Activated T-cell treated with anti-CD3 and anti-CD28 coated beads, Interleukin-2, amount 50 U/mL, for 48 hours (primary cell): Measurements from ENCODE around the gene ELK4.

Experiments
- DNase-seq, 2 experiments: peaks; one replicate each; pipeline ENCODE4 v3.0.0-alpha.2; 2020

ELK4 gene

GRCh38 chr1:205631768-205632668 is at the start of gene ELK4:
Gene ELK4 (minus strand): TSS chr1:205632011. CDS start chr1:205623882, 8,129 bp downstream.
- peak; percentile 99 for DNase-seq

DNA sequence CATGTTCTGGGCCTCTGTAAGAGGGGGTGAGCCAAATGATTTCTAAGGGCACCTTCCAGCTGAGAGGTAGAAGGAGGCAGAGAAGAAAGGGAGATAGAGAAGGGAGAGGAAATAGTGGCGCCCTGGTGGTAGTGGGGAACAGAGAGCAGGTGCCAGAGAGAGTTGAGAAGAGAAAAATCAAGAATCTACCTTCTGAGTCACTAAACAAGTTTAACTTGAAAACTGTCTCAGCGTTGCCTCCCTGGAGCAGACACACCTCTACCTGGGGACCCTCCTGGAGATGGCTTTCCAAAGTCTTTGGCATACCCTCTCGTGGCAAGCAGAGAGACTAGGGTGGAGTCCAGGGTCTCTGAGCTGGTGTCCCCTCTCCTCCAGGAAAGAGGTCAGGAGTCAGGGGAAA is 49.6 kb upstream of the ELK4 start:
- DNase-seq = no peak

GRCh38 chr1:205680073-205680851 is 48.5 kb upstream of the ELK4 start, which contains the start of gene SLC45A3:
Gene SLC45A3 (minus strand): TSS chr1:205680509. CDS start chr1:205664656, 15,853 bp downstream.
- DNase-seq = peak; percentile 48 to 57

- no peak for DNase-seq
These were observed 46.7 kb upstream of the ELK4 start for GRCh38 chr1:205678286-205679111.

DNA sequence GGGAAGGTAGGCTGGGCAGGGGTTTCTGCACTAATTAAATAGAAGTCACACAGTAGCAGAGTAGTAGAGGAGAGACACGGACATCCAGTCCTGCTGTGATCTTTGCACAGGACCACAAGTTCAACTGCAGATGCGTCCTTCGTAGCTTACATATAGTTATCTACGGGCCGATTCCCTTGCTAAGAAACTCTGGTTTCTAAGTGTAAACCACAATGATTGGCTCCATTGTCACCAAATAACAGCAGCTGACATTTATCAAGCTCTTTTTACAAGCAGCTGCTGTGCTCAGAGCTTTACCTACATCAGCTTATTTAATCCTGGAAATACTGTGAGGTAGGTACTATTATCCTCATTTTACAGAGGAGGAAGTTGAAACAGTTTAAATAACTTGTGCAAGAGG is 45.4 kb upstream of the ELK4 start:
- no peak for DNase-seq

DNA sequence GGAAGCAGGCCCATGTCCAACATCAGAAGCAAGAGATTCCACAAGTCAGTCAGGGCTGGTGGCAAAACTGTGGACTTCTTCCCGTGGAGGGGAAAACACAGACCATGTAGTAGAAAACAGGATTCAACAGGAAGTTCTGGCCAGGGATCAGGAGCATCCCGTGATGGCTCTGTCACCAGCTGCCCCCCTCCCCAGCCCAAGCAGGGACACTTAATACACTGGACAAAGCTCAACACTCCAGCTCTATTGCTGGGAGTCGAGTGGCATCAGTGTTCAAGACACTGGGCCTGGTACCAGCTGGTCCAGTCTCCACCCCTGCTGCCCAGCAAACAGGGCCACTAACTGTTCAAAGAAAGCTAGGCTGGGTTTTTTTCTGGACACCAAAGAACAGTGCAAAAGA is 44.8 kb upstream of the ELK4 start:
- no peak for DNase-seq

DNA sequence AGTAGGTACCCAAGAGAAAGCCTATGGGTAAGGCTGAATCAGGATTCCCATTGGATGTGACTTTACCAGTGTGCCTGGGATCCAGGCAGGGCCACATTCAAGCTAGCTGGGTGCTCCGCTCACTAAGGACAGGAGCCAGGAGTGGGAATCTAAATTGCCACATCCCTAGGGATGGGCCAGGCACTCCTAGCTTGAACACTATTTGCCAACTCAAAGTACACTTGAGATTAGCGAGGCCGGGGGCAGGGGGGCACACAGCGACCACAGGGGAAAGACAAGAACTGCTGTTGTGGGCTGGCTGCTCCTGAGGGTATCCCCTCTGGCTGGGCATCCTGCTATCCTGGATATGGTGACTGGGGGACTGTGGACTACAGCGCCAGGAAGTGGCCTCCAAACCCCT is 44.2 kb upstream of the ELK4 start:
- no peak for DNase-seq

DNA sequence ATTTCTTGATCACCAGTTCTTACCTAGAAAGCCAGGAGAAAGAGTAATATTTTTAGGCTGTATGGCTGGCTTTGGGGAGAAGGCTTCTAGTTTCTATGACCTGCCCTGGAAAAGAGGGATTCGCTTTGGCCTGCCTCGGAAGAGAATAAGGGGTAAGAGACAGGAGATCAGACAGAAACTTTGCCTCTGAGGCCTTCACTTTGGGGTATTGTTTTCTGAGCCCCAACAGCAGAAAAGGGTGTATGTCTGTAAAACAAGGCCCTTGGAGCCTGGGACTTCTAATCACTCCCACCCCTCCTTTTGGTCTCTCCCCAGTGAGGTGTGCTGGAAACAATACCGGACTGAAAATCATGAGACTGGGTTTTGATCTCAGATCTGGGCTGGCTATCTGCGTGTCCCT is 43.4 kb upstream of the ELK4 start:
- no peak for DNase-seq

- no peak for DNase-seq
These were observed 41.2 kb upstream of the ELK4 start for GRCh38 chr1:205672970-205673369.

DNA sequence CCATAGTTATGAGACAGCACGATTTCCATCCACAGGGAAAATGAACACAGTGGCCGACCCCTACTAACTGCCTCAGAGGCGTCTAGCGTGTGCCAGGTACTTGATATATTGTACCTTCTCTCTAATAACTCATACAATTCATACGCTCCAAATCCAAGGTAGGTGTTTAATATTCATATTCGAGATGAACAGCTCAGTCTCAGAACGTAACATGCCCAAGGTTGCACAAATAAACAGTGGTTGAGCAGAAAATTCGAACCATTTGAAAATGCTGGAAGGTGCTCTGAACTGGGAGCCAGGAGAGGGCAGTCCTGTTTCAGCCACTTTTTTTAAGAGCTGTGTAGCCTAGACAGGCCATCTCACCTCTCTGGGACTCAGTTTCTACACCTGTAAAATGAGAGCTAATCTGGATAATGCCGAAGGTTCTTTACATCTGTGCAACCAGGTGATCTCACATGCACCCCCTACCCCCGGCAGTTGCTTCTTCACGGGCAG is 40.6 kb upstream of the ELK4 start:
- DNase-seq = no peak

- no peak for DNase-seq
These were observed 39.0 kb upstream of the ELK4 start for GRCh38 chr1:205670611-205671430.

DNA sequence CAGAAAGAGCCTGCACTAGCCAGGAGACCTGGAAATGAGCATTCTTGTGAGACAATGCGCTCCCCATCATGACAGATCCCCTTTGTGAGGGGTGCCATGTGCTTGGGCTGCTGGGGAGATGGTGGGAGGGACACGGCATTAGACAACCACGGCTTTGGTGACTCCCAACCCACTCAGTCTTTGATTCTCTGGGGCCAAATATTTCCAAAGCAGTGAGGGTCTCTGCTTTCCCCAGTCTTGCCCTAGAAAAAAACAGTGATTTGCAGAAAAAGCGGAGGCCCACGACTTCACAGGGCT is 38.3 kb upstream of the ELK4 start:
- no peak for DNase-seq

DNA sequence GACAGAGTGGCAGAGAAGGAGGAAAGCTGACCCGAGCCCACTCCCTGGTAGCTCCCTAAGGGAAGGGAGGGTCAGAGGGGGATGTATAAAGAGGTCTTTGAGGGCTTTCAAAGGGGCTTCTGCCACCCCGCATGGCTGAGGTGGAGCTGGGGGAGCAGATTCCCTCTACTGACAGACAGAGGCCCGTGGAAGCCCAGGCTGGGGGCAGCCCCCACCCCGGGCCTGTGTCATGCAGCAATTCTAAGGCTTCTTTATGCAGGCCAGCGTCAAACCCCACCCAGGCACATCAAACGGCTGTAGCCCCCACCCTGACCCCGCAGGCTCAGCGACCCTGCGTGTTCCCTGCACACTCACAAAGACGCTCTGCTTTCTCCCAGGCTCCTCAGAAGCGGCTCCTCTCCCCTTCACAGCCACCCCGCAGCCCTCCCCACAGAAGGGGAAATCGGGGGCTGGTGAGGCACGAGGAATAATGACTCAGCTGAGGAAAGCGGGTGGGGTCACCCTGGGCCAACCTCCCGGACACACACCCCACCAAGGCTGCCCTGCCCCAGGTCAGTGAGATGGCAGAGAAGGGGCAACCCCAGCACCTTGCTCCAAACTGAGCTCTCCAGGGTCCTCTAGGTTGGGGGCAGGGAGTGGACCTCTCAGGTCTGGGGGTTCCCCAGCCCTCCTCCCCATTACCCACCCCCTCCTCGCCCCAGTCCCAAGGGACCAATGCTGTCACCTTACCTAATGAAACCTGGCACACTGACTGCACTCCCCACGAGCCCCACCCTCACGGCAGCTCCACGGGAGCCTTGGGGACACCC is 37.7 kb upstream of the ELK4 start:
- DNase-seq = no peak

GRCh38 chr1:205668951-205669340 is 37.1 kb upstream of the ELK4 start:
- DNase-seq = no peak

DNA sequence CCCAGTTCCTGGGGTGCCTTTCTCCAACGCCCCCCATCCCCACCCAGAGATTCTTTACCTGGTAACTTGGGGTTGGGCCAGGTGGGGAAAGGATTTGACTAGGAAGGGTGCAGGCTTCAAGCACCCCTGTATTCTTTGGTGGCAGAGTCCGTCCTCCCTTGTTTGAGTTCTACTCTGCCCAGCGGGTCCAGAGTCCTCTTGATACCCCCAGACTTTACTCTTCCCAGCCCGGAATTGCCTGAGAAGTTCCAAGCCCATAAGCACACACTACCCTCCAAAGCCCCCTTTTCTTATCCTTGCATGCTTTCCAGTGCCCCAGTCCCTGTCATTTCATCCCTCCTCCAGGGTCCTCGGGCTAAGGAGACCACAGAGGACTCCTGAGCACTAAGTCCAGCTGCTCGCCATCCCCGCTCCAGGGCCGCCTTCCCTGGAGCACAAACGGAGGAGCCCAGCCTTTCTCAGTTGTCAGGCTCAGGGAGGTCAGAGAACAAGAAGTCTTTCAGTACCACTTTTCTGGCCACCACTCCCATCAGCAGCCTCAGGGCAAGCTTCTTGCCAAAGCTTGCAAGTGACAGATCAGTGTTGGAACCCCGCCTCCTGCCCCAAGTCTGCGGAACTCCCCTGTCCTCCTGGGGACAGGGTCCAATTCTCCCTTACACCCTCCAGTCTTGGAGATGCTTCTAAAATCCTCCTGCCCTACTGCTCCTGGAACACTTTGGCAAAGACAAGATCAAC is 36.3 kb upstream of the ELK4 start:
- DNase-seq = no peak

DNA sequence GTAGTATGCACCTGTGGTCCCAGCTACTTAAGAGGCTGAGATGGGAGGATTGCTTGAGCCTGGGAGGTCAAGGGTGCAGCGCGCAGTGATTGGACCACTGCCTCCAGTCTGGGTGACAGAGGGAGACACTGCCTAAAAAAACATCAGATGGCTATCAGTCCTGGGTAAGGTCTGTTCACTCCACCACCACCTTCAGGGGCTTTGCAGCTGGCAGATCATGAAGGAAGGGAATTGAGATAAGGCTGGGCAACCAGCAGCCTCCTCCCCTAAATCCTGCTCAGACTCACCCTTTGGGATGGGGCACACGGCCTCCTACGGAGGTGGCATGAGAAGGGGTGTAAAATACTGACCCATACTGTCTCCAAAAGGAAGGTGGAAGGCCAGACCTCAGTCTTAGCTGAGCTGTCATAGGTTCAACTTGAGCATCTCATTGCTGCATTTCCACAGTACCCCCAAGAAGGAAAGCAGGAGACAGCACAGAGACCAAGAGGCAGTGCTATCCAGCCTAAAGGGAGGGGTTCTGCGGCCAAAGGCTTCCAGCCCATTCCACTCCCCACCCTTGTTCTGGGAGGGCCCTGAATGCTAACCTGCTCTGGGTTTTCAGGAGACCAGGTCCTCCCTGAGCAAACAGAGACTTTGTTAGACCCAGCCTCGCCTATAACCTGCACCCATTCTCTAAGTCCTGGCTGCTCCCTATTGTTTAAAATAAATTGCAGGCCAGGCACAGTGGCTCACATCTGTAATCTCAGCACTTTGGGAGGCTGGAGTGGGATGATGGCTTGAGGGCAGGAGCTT is 34.8 kb upstream of the ELK4 start:
- no peak for DNase-seq

DNA sequence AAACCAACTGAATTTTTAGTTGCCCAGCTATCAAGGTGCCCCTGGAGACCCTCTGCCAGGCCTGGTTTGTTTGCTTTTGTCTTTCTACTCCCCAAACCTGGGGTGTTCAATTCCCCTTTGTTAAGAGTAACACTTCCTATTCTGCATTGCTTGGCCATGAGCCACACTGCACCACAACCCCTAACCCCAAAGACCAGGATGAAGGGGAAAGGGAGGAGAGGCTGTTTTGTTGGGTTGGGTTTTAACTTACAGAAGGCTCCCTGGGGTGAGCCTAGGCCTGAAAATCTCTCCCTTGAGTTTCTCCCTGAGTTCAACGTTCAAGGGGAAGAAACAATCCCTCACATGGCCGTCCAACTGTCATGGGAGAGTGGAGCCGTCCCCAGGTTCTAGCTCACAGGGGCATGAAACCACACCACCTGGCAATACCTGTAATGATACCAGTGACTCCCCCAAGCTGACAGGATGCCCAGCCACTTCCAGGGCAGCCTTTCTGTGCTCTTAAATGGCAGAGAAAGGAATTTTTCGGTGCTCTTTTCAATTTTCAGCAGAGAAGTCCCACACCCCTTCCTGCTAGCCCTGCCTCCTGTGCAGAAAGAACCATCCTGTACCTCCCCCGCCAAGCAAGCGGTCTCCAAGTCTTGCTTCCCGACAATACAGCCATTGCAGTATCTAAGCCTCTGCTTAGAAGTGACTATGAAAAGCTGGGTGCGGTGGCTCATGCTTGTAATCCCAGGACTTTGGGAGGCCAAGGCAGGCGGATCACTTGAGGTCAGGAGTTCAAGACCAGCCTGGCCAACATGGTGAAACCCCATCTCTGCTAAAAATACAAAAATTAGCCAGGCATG is 33.6 kb upstream of the ELK4 start:
- DNase-seq = no peak

DNA sequence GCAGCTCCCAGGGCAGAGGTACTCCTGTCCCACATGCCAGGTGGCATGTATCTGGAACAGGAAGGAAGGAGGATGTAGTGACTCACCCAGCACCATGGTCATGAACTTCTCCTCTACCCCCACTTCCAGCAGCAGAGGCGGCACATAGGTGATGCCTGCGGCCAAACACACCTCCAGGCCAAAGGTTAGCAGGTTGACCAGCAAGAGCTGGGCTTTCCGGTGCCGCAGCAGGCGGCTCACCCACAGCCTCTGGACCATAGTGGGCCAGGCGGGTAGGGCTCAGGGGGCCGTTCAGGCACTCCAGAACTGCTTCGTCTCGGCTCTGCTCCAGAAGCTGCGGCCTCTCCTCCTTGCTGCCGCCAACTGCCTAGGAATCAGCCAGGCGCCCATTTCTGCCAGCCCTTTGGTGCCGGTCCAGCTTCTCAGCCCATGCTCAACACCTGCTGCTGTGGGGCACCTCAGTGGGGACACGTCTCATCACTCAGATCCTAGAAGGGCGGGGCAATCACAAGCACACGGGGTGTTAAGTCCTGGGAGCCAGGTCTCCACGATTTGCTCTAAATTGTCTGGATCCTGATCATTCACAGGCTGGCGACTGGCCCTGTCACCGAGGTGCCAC is 32.7 kb upstream of the ELK4 start:
- no peak for DNase-seq
